ENCODE data around the gene DENND4B.

The DENND4B gene

GRCh38 chr1:153932156-153933131, 14.1 kb downstream of the DENND4B start:
- no peak overlapping the region for H3K4me3 Mint-ChIP-seq
- no peak for DNase-seq

GRCh38 chr1:153929981-153930948, 16.3 kb downstream of the DENND4B start:
- no peaks in the 10 kb centered on the region for H3K27me3 Mint-ChIP-seq
- H3K36me3 Mint-ChIP-seq (ENCODE audit: low read depth), result peaks cover 6% of the 10 kb centered on the region
- H3K27ac Mint-ChIP-seq, result no peak overlapping the region
- no peak overlapping the region for H3K4me3 Mint-ChIP-seq
- ATAC-seq, result no peak
- no peaks in the 10 kb centered on the region for H3K9me3 Mint-ChIP-seq
- peaks cover 8% of the 10 kb centered on the region for H3K4me1 Mint-ChIP-seq
- DNase-seq, result no peak

More at GRCh38 chr1:153932156-153933131, 14.1 kb downstream of the DENND4B start:
- Mint-ChIP-seq H3K4me1 (peaks cover 8% of the 10 kb centered on the region), H3K9me3 (no peaks in the 10 kb centered on the region), H3K27me3 (no peaks in the 10 kb centered on the region), H3K36me3 (ENCODE audit: low read depth) (peaks cover 22% of the 10 kb centered on the region), H3K27ac (no peak overlapping the region)
- no peak for ATAC-seq

GRCh38 chr1:153929426-153929825, 17.1 kb downstream of the DENND4B start:
- Mint-ChIP-seq H3K9me3 (no peaks in the 10 kb centered on the region), H3K4me3 (no peak overlapping the region), H3K36me3 (ENCODE audit: low read depth) (peaks cover 2% of the 10 kb centered on the region), H3K27ac (no peak overlapping the region), H3K27me3 (no peaks in the 10 kb centered on the region), H3K4me1 (peaks cover 10% of the 10 kb centered on the region)
- DNase-seq (no peak), ATAC-seq (no peak)

- Mint-ChIP-seq H3K27ac (peak overlapping the region; percentile 40), H3K4me3 (no peak overlapping the region), H3K4me1 (peaks cover 16% of the 10 kb centered on the region), H3K9me3 (no peaks in the 10 kb centered on the region), H3K36me3 (ENCODE audit: low read depth) (no peaks in the 10 kb centered on the region), H3K27me3 (no peaks in the 10 kb centered on the region)
- DNase-seq (no peak), ATAC-seq (no peak)
Measured at GRCh38 chr1:153928791-153929341, 17.7 kb downstream of the DENND4B start.

- Mint-ChIP-seq H3K4me3 (peak overlapping the region; percentile 1), H3K36me3 (ENCODE audit: low read depth) (no peaks in the 10 kb centered on the region), H3K4me1 (peaks cover 17% of the 10 kb centered on the region), H3K27me3 (no peaks in the 10 kb centered on the region), H3K27ac (peak overlapping the region; percentile 40), H3K9me3 (no peaks in the 10 kb centered on the region)
- ATAC-seq (no peak), DNase-seq (no peak)
Measured at GRCh38 chr1:153928245-153928644, 18.3 kb downstream of the DENND4B start.

GRCh38 chr1:153926405-153926804, 20.1 kb downstream of the DENND4B start:
- ATAC-seq, result no peak
- Mint-ChIP-seq H3K27ac (no peak overlapping the region), H3K27me3 (no peaks in the 10 kb centered on the region), H3K9me3 (no peaks in the 10 kb centered on the region), H3K36me3 (ENCODE audit: low read depth) (no peaks in the 10 kb centered on the region), H3K4me1 (peaks cover 19% of the 10 kb centered on the region), H3K4me3 (no peak overlapping the region)
- DNase-seq, result no peak

- peak within 1 kb of the TSS; percentile 81 for H3K27ac Mint-ChIP-seq
- peak; percentile 97 for DNase-seq
- H3K4me1 Mint-ChIP-seq, result peaks cover 43% of the 10 kb centered on the region
- H3K27me3 Mint-ChIP-seq, result no peaks in the 10 kb centered on the region
- no peaks in the 10 kb centered on the region for H3K9me3 Mint-ChIP-seq
- H3K4me3 Mint-ChIP-seq, result peak within 1 kb of the TSS; percentile 87
- H3K36me3 Mint-ChIP-seq (ENCODE audit: low read depth), result no peaks in the 10 kb centered on the region
- peak; percentile 95 for ATAC-seq
Measured at GRCh38 chr1:153922972-153923925, 23.3 kb downstream of the DENND4B start, which contains the start of gene GATAD2B. Gene GATAD2B (minus strand): TSS chr1:153922972. CDS start chr1:153828347, 94,625 bp downstream.

GRCh38 chr1:153922076-153922971, 24.2 kb downstream of the DENND4B start:
- ATAC-seq, result peak; percentile 22
- H3K36me3 Mint-ChIP-seq (ENCODE audit: low read depth), result peaks cover 6% of the 10 kb centered on the region

GRCh38 chr1:153921803-153922075, 24.8 kb downstream of the DENND4B start:
- ATAC-seq (no peak), DNase-seq (peak; percentile 26)
- H3K9me3 Mint-ChIP-seq, result no peaks in the 10 kb centered on the region
- peak overlapping the region; percentile 81 for H3K27ac Mint-ChIP-seq
- no peaks in the 10 kb centered on the region for H3K27me3 Mint-ChIP-seq
- H3K36me3 Mint-ChIP-seq (ENCODE audit: low read depth), result peaks cover 6% of the 10 kb centered on the region
- H3K4me1 Mint-ChIP-seq, result peaks cover 50% of the 10 kb centered on the region
- peak overlapping the region; percentile 87 for H3K4me3 Mint-ChIP-seq

More at GRCh38 chr1:153922076-153922971, 24.2 kb downstream of the DENND4B start:
- no peaks in the 10 kb centered on the region for H3K9me3 Mint-ChIP-seq
- peak overlapping the region; percentile 87 for H3K4me3 Mint-ChIP-seq
- H3K27ac Mint-ChIP-seq, result peak overlapping the region; percentile 81
- H3K4me1 Mint-ChIP-seq, result peaks cover 49% of the 10 kb centered on the region
- peak; percentile 77 for DNase-seq
- H3K27me3 Mint-ChIP-seq, result no peaks in the 10 kb centered on the region

GRCh38 chr1:153921080-153921802, 25.3 kb downstream of the DENND4B start:
- H3K4me3 Mint-ChIP-seq, result peak overlapping the region; percentile 87

GRCh38 chr1:153919876-153920852, 26.4 kb downstream of the DENND4B start:
- Mint-ChIP-seq H3K27me3 (no peaks in the 10 kb centered on the region), H3K9me3 (no peaks in the 10 kb centered on the region), H3K4me3 (peak overlapping the region; percentile 87), H3K36me3 (ENCODE audit: low read depth) (peaks cover 10% of the 10 kb centered on the region), H3K4me1 (peaks cover 62% of the 10 kb centered on the region), H3K27ac (peak overlapping the region; percentile 81)
- DNase-seq, result no peak
- ATAC-seq, result no peak

More at GRCh38 chr1:153921080-153921802, 25.3 kb downstream of the DENND4B start:
- Mint-ChIP-seq H3K27me3 (no peaks in the 10 kb centered on the region), H3K36me3 (ENCODE audit: low read depth) (peaks cover 8% of the 10 kb centered on the region), H3K4me1 (peaks cover 52% of the 10 kb centered on the region), H3K9me3 (no peaks in the 10 kb centered on the region), H3K27ac (peak overlapping the region; percentile 81)
- ATAC-seq (no peak), DNase-seq (no peak)

Measured in activated naive CD8-positive, alpha-beta T cell treated with anti-CD3 and anti-CD28 coated beads, Interleukin-2, amount 50 U/mL, for 24 hours (primary cell).